ENCODE measurements around the gene NDC1.

NDC1 gene

DNA sequence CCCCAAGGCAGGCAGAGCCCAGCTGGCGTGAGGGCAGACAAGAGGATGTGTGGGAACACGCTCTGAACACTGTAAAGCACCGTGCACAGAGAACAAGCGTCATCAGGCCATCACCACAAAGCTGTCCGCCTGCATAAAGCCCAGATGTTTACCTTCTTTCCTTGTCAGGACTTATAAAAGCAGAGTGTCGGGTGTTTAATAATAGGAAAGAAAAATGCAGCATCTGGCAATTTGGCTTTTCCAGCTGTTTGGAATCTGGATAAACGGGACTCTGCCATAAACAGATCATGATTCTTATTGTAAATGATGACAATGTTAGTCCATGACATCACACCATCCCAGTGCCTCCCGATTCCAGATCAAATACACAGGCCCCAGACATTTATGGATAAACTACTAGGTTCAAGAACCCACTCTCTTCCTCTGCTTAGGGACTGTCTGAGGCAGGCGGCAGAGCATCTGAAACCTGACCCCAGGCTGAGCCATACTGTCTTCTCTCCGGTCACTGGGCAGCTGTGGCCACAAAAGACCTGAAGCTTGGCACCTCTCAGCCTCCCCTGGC, 103.4 kb downstream of the NDC1 start:
- peaks cover 29 to 35% of the 10 kb centered on the region in 2 donors for H3K27me3 ChIP-seq (ENCODE audit: control insufficient read depth in 1 of 2, insufficient read depth in 2 of 2, low read length in 2 of 2)
- no peaks in the 10 kb centered on the region for H3K36me3 ChIP-seq (ENCODE audit: control insufficient read depth in 1 of 2, insufficient read depth in 2 of 2, low read length in 2 of 2)
- no peak overlapping the region for H3K4me3 ChIP-seq (ENCODE audit: low read depth in 1 of 2, low read length in 2 of 2)
- H3K9me3 ChIP-seq (ENCODE audit: control insufficient read depth in 1 of 2, low read length in 2 of 2), result no peaks in the 10 kb centered on the region
- H3K4me1 ChIP-seq (ENCODE audit: control insufficient read depth in 1 of 2, insufficient read depth in 2 of 2, low read length in 2 of 2), result peaks cover 6 to 22% of the 10 kb centered on the region in 2 donors
- H3K9ac ChIP-seq (ENCODE audit: low read depth in 1 of 2, low read length in 2 of 2), result no peak overlapping the region
- H3K27ac ChIP-seq (ENCODE audit: low read depth, low read length), result no peak overlapping the region

DNA sequence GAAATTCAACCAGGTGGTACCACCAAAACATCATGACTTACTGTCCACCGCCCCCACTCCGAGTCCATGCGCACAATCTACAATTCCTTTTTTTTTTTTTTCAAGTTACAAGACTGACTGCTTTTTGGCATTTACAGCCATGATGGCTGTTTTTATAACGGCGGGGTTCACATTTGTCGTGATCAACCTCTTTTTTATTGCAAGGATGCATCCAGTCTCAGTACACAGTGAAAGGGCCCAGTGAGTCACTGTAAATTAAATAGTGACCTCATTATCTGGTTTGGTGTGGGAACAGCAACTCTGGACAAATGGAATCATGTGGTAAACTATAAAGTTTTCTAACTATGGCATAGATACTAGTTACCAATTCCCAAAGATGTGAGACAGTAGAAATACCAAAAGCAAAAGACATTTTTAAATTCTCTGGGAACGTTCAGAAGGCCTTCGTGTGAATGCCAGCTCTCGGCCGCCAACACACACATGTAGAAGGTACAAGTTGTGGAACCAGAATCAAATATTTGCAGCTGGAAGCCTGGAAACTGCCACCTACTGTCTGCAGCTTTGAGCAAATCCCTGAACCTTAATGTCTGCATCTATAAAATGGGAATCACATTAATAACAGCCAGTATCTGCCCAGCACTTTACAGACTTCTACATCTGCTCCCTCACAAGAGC, 104.0 kb downstream of the NDC1 start:
- Histone ChIP-seq H3K9me3 (ENCODE audit: control insufficient read depth in 1 of 2, low read length in 2 of 2) (no peaks in the 10 kb centered on the region), H3K4me3 (ENCODE audit: low read depth in 1 of 2, low read length in 2 of 2) (no peak overlapping the region), H3K4me1 (ENCODE audit: control insufficient read depth in 1 of 2, insufficient read depth in 2 of 2, low read length in 2 of 2) (peaks cover 6 to 18% of the 10 kb centered on the region in 2 donors), H3K36me3 (ENCODE audit: control insufficient read depth in 1 of 2, insufficient read depth in 2 of 2, low read length in 2 of 2) (no peaks in the 10 kb centered on the region), H3K9ac (ENCODE audit: low read depth in 1 of 2, low read length in 2 of 2) (no peak overlapping the region), H3K27me3 (ENCODE audit: control insufficient read depth in 1 of 2, insufficient read depth in 2 of 2, low read length in 2 of 2) (peaks cover 28 to 30% of the 10 kb centered on the region in 2 donors), H3K27ac (ENCODE audit: low read depth, low read length) (no peak overlapping the region)

DNA sequence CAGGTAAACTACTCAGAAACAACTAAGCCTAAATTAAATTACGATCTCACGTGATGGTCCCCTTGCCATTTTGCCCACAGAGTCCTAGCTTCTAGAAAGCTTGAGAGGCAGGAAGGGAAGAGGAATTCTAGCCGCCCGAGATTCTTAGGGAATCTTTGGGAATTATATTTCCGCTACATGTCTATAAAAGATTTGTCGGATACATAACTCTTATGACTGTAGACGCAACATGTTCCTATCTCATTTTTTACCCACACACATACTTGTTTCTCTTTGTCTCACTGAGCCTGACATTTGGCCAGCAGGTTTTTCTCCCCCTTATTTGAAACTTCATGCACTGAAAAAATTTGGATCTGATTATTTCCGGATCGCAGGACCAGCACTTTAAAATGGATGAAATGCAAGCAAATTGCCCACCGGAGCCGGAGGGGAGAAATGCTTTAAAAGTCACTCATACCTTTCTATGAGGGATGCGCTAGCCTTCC, 104.6 kb downstream of the NDC1 start:
- no peaks in the 10 kb centered on the region for H3K36me3 ChIP-seq (ENCODE audit: control insufficient read depth in 1 of 2, insufficient read depth in 2 of 2, low read length in 2 of 2)
- peaks cover 6 to 15% of the 10 kb centered on the region in 2 donors for H3K4me1 ChIP-seq (ENCODE audit: control insufficient read depth in 1 of 2, insufficient read depth in 2 of 2, low read length in 2 of 2)
- no peak overlapping the region for H3K9ac ChIP-seq (ENCODE audit: low read depth in 1 of 2, low read length in 2 of 2)
- H3K27ac ChIP-seq (ENCODE audit: low read depth, low read length), result no peak overlapping the region
- peaks cover 27 to 28% of the 10 kb centered on the region in 2 donors for H3K27me3 ChIP-seq (ENCODE audit: control insufficient read depth in 1 of 2, insufficient read depth in 2 of 2, low read length in 2 of 2)
- H3K4me3 ChIP-seq (ENCODE audit: low read depth in 1 of 2, low read length in 2 of 2), result no peak overlapping the region
- no peaks in the 10 kb centered on the region for H3K9me3 ChIP-seq (ENCODE audit: control insufficient read depth in 1 of 2, low read length in 2 of 2)

DNA sequence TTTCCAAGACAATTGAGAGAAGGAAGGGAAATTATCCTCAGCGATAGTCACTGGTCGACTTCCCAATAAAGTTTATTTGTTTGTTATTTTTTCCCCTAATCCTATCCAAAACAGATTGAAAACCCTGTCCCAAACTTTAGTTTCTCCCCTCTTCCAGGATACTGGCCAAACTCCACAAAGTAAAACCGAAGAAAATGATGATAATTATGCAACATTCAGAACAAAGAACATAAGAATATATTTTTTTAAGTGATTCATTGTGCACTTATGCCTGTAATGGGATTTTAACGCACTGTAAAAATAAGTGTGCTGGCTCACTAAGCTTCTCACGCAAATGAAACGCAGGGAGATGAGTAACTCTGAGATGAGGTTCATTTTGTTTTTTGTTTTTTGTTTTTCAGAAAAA, 105.2 kb downstream of the NDC1 start:
- H3K4me3 ChIP-seq (ENCODE audit: low read depth in 1 of 2, low read length in 2 of 2), result no peak overlapping the region
- H3K27me3 ChIP-seq (ENCODE audit: control insufficient read depth in 1 of 2, insufficient read depth in 2 of 2, low read length in 2 of 2), result peaks cover 22 to 23% of the 10 kb centered on the region in 2 donors
- no peaks in the 10 kb centered on the region for H3K9me3 ChIP-seq (ENCODE audit: control insufficient read depth in 1 of 2, low read length in 2 of 2)

DNA sequence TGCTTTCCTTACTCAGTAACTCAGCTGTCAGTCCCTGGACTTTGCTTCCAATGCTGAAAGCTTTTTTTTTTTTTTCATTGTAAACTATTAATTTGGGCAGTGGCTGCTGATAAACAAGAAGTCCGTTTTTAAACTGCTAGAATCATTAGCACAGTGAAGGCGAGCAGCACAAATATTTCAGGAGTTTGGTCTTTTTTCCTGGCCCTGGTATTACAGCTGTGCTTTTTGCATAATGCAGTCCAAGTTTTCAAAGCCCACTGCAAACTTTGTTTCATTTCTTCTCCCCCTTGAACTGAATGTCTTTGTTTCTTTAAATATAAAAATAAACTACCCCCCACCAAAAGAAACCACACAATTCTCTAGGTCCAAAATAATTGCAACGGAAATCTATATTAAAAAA, 105.7 kb downstream of the NDC1 start:
- no peak overlapping the region for H3K9ac ChIP-seq (ENCODE audit: low read depth in 1 of 2, low read length in 2 of 2)
- peaks cover 0 to 10% of the 10 kb centered on the region in 2 donors for H3K4me1 ChIP-seq (ENCODE audit: control insufficient read depth in 1 of 2, insufficient read depth in 2 of 2, low read length in 2 of 2)
- no peaks in the 10 kb centered on the region for H3K9me3 ChIP-seq (ENCODE audit: control insufficient read depth in 1 of 2, low read length in 2 of 2)
- peak overlapping the region in 1 of 2 donors; percentile 10 for H3K4me3 ChIP-seq (ENCODE audit: low read depth in 1 of 2, low read length in 2 of 2)
- no peaks in the 10 kb centered on the region for H3K36me3 ChIP-seq (ENCODE audit: control insufficient read depth in 1 of 2, insufficient read depth in 2 of 2, low read length in 2 of 2)
- H3K27ac ChIP-seq (ENCODE audit: low read depth, low read length), result no peak overlapping the region
- peaks cover 19 to 20% of the 10 kb centered on the region in 2 donors for H3K27me3 ChIP-seq (ENCODE audit: control insufficient read depth in 1 of 2, insufficient read depth in 2 of 2, low read length in 2 of 2)

More for the DNA sequence above, 105.2 kb downstream of the NDC1 start:
- Histone ChIP-seq H3K36me3 (ENCODE audit: control insufficient read depth in 1 of 2, insufficient read depth in 2 of 2, low read length in 2 of 2) (no peaks in the 10 kb centered on the region), H3K27ac (ENCODE audit: low read depth, low read length) (no peak overlapping the region), H3K4me1 (ENCODE audit: control insufficient read depth in 1 of 2, insufficient read depth in 2 of 2, low read length in 2 of 2) (peaks cover under 1 to 10% of the 10 kb centered on the region in 2 donors), H3K9ac (ENCODE audit: low read depth in 1 of 2, low read length in 2 of 2) (no peak overlapping the region)

DNA sequence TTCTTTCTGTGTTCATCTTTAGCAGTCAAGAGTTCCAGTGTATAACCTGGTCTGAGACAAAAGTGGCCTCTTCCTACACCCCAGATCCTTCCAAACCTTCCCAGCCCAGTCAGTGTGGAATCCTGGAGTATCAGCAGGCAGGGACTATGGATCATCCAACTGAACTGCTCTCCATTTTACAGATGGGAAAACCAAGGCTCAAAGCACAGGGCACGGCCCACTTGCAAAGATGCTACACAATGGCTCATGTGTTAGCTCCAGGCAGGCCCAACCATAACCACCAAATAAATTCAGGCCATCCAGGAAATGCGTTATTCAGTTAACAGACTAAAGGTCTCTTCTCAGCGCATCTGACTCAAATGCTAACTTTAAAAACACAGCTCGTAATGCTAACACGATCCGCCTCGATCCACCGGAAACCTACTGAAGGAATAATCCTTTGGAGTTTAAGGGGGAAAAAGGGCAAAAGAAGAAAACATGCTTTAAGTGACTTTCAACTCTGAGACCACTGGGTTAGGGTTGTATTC, 106.3 kb downstream of the NDC1 start:
- peak overlapping the region; percentile 37 for H3K27ac ChIP-seq (ENCODE audit: low read depth, low read length)
- peaks cover 13 to 16% of the 10 kb centered on the region in 2 donors for H3K27me3 ChIP-seq (ENCODE audit: control insufficient read depth in 1 of 2, insufficient read depth in 2 of 2, low read length in 2 of 2)
- no peaks in the 10 kb centered on the region for H3K9me3 ChIP-seq (ENCODE audit: control insufficient read depth in 1 of 2, low read length in 2 of 2)
- H3K36me3 ChIP-seq (ENCODE audit: control insufficient read depth in 1 of 2, insufficient read depth in 2 of 2, low read length in 2 of 2), result no peaks in the 10 kb centered on the region
- peak overlapping the region in 1 of 2 donors; percentile 10 for H3K4me3 ChIP-seq (ENCODE audit: low read depth in 1 of 2, low read length in 2 of 2)
- no peak overlapping the region for H3K9ac ChIP-seq (ENCODE audit: low read depth in 1 of 2, low read length in 2 of 2)
- peaks cover 0 to 10% of the 10 kb centered on the region in 2 donors for H3K4me1 ChIP-seq (ENCODE audit: control insufficient read depth in 1 of 2, insufficient read depth in 2 of 2, low read length in 2 of 2)

DNA sequence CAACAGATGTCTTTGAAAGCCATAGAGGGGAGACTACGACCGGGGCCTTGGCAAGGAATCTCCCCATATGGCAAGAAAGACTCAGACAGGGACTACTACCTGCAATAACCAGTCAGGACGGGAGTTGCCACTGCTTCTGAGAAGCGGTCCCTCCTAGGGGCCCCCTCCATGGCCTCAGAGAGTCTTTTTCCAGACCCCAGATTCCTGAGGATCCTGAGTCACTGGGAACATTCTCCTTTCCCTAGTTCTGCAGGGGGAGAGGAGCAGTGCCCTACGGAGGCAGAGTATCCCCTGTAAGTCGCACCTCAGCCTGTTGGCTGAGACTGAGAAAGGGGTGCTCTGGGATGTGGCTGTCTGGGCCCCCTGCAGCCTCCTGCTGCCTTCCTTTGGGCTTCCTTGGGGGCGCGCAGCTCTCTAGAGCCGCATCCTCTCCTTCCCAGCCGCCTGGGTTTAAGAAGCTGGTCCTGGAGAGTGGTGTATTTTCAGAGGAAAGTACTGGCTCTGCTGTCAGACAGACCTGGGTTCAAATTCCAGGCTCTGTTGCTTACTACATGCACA, 107.0 kb downstream of the NDC1 start:
- Histone ChIP-seq H3K4me3 (ENCODE audit: low read depth in 1 of 2, low read length in 2 of 2) (no peak overlapping the region), H3K27ac (ENCODE audit: low read depth, low read length) (no peak overlapping the region), H3K9ac (ENCODE audit: low read depth in 1 of 2, low read length in 2 of 2) (no peak overlapping the region), H3K27me3 (ENCODE audit: control insufficient read depth in 1 of 2, insufficient read depth in 2 of 2, low read length in 2 of 2) (peaks cover 9 to 16% of the 10 kb centered on the region in 2 donors), H3K4me1 (ENCODE audit: control insufficient read depth in 1 of 2, insufficient read depth in 2 of 2, low read length in 2 of 2) (peaks cover 0 to 10% of the 10 kb centered on the region in 2 donors), H3K36me3 (ENCODE audit: control insufficient read depth in 1 of 2, insufficient read depth in 2 of 2, low read length in 2 of 2) (no peaks in the 10 kb centered on the region), H3K9me3 (ENCODE audit: control insufficient read depth in 1 of 2, low read length in 2 of 2) (no peaks in the 10 kb centered on the region)

DNA sequence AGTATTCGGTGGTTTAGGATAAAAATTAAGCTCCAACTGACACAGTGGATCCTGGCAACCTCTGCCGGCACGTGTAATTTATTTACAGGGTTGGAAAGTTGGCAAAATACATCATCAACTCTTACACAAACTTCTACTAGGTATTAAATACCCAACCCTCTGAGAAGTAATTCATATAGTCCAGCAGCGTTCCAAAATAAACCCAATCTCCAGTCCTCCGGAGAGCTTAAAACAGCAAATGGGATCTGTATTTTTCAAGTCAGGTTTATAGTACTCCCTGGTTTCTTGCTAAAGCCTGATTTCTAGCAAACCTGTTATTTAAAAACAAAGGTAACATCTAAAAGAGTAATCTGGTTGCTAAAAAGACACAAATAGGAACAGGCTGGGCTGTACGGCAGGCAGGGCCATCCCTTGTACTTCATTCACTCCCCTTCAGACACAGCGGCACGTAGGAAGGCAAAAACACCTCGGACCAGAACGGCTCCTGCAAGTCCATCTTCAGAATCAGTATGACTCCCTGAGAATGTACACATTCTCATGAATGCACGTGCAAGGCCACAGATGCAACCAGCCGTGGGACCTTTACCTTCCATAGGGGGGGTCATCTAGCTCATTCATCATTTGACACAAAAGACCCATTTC, 107.8 kb downstream of the NDC1 start:
- no peak overlapping the region for H3K9ac ChIP-seq (ENCODE audit: low read depth in 1 of 2, low read length in 2 of 2)
- no peaks in the 10 kb centered on the region for H3K36me3 ChIP-seq (ENCODE audit: control insufficient read depth in 1 of 2, insufficient read depth in 2 of 2, low read length in 2 of 2)
- peaks cover 0 to 10% of the 10 kb centered on the region in 2 donors for H3K4me1 ChIP-seq (ENCODE audit: control insufficient read depth in 1 of 2, insufficient read depth in 2 of 2, low read length in 2 of 2)
- peaks cover 4 to 16% of the 10 kb centered on the region in 2 donors for H3K27me3 ChIP-seq (ENCODE audit: control insufficient read depth in 1 of 2, insufficient read depth in 2 of 2, low read length in 2 of 2)
- no peak overlapping the region for H3K4me3 ChIP-seq (ENCODE audit: low read depth in 1 of 2, low read length in 2 of 2)
- H3K27ac ChIP-seq (ENCODE audit: low read depth, low read length), result no peak overlapping the region
- H3K9me3 ChIP-seq (ENCODE audit: control insufficient read depth in 1 of 2, low read length in 2 of 2), result no peaks in the 10 kb centered on the region

DNA sequence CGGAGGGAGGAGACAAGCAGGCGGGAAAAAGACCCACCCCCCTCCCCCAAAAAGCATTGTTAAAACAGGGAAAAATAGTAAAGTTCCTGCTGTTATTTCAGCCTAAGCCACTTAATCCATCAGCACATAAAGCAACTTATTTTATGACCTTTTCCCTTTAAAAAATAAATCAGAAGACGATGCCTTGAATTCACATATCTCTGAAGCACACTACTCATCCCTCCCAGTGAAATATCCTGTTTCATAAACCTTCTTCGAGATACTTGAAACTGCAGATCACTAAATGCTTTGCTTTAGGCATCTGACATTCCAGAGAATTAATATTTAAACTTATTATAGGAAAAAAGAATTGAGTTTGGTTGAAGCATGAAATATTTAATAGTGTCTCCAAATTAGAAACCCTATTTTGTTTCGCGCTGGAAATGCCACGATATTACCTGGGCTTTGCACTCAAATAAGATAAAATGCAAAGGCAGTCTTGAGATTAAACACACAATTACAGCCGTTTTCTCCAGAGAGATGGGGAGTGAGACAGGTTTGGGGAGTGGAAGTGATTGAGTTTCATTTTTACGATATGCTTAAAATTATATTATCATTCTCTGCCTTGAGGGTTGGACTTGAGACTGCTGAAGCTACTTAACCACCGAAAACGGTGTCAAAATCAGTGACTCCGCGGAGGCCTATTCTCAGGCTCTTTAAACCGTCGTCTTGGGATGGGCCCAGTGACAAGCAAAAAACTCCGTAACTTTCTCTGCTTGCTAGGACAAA, 108.5 kb downstream of the NDC1 start:
- Histone ChIP-seq H3K9me3 (ENCODE audit: control insufficient read depth in 1 of 2, low read length in 2 of 2) (no peaks in the 10 kb centered on the region), H3K27me3 (ENCODE audit: control insufficient read depth in 1 of 2, insufficient read depth in 2 of 2, low read length in 2 of 2) (peaks cover 3 to 9% of the 10 kb centered on the region in 2 donors), H3K4me3 (ENCODE audit: low read depth in 1 of 2, low read length in 2 of 2) (no peak overlapping the region), H3K4me1 (ENCODE audit: control insufficient read depth in 1 of 2, insufficient read depth in 2 of 2, low read length in 2 of 2) (peaks cover 0 to 5% of the 10 kb centered on the region in 2 donors), H3K27ac (ENCODE audit: low read depth, low read length) (no peak overlapping the region), H3K36me3 (ENCODE audit: control insufficient read depth in 1 of 2, insufficient read depth in 2 of 2, low read length in 2 of 2) (no peaks in the 10 kb centered on the region), H3K9ac (ENCODE audit: low read depth in 1 of 2, low read length in 2 of 2) (no peak overlapping the region)

Data from duodenal mucosa (tissue), 2 donors.